ENCODE data around the gene TRIM8.

- TF ChIP-seq CTCF (IDR thresholded peaks at IDR 0.05), result no peak
- no peak for TF ChIP-seq POLR2A (IDR thresholded peaks at IDR 0.05)
These were observed 19.3 kb upstream of the TRIM8 start for GRCh38 chr10:102624751-102625645.

Data from lower leg skin (tissue), 3 donors.